WTC11 (cell line): ENCODE data around the gene NINL. TPM values are rescaled to one million over a fixed set of nuclear protein-coding genes. Genes with fewer than 3 reads are reported as not detected.
A peak's percentile ranks its signal among the peaks of the same experiment; 100 is the strongest.

Source experiments
- AR ChIP-seq: fragments of 250-450 bp; sonication (Bioruptor Pico); IDR thresholded peaks from 2 replicates; pipeline ENCODE4 v1.9.0; 2021; ENCODE audit warnings: mild to moderate bottlenecking
- ATF1 ChIP-seq: sonication (generic); formaldehyde crosslinking; IDR thresholded peaks from 2 replicates; pipeline ENCODE4 v1.8.1; 2023; ENCODE audit warnings: mild to moderate bottlenecking, moderate library complexity, missing genetic modification reagents
- CTCF ChIP-seq: fragments of 200-600 bp; IDR thresholded peaks from 2 replicates; pipeline ENCODE4 v1.8.0; 2022; ENCODE audit warnings: antibody characterized with exemption
- E2F4 ChIP-seq: sonication (generic); formaldehyde crosslinking; IDR thresholded peaks from 2 replicates; pipeline ENCODE4 v1.8.1; 2022; ENCODE audit warnings: low read depth, mild to moderate bottlenecking, moderate library complexity, missing genetic modification reagents, borderline replicate concordance
- E2F5 ChIP-seq: sonication (generic); formaldehyde crosslinking; IDR thresholded peaks from 2 replicates; pipeline ENCODE4 v1.8.1; 2022; ENCODE audit warnings: mild to moderate bottlenecking, moderate library complexity, missing genetic modification reagents
- EMX1 ChIP-seq: fragments of 250-450 bp; sonication (Bioruptor Pico); IDR thresholded peaks from 2 replicates; pipeline ENCODE4 v1.8.0; 2021; ENCODE audit warnings: mild to moderate bottlenecking
- FOXJ3 ChIP-seq: sonication (generic); formaldehyde crosslinking; IDR thresholded peaks from 2 replicates; pipeline ENCODE4 v1.9.0; 2021; ENCODE audit warnings: missing genetic modification reagents, mild to moderate bottlenecking, borderline replicate concordance
- FOXP4 ChIP-seq: sonication (generic); formaldehyde crosslinking; IDR thresholded peaks from 2 replicates; pipeline ENCODE4 v1.8.0; 2022; ENCODE audit warnings: mild to moderate bottlenecking, missing genetic modification reagents
- GRHL2 ChIP-seq: fragments of 250-450 bp; sonication (Bioruptor Pico); IDR thresholded peaks from 2 replicates; pipeline ENCODE4 v1.8.0; 2022; ENCODE audit warnings: mild to moderate bottlenecking, moderate library complexity; ENCODE audit not compliant: insufficient replicate concordance, severe bottlenecking
- HMGA2 ChIP-seq: fragments of 250-450 bp; sonication (Bioruptor Pico); IDR thresholded peaks from 2 replicates; pipeline ENCODE4 v1.4.0; 2021; ENCODE audit warnings: mild to moderate bottlenecking, moderate library complexity
- MAX ChIP-seq: sonication (generic); formaldehyde crosslinking; IDR thresholded peaks from 2 replicates; pipeline ENCODE4 v1.8.0; 2022; ENCODE audit warnings: mild to moderate bottlenecking, missing genetic modification reagents
- MXD4 ChIP-seq: fragments of 250-450 bp; sonication (Bioruptor Pico); IDR thresholded peaks from 2 replicates; pipeline ENCODE4 v1.8.0; 2021; ENCODE audit warnings: mild to moderate bottlenecking, moderate library complexity, borderline replicate concordance
- NFATC4 ChIP-seq: fragments of 250-450 bp; sonication (Bioruptor Pico); IDR thresholded peaks from 2 replicates; pipeline ENCODE4 v1.9.0; 2021; ENCODE audit warnings: mild to moderate bottlenecking
- PREB ChIP-seq: sonication (generic); formaldehyde crosslinking; IDR thresholded peaks from 2 replicates; pipeline ENCODE4 v1.8.1; 2022; ENCODE audit warnings: mild to moderate bottlenecking, missing genetic modification reagents, moderate library complexity, borderline replicate concordance
- PRRX2 ChIP-seq: fragments of 250-450 bp; sonication (Bioruptor Pico); IDR thresholded peaks from 2 replicates; pipeline ENCODE4 v1.8.0; 2021; ENCODE audit warnings: mild to moderate bottlenecking
- SMAD4 ChIP-seq: sonication (generic); formaldehyde crosslinking; IDR thresholded peaks from 2 replicates; pipeline ENCODE4 v1.8.0; 2022; ENCODE audit warnings: mild to moderate bottlenecking, missing genetic modification reagents
- STAT6 ChIP-seq: sonication (generic); formaldehyde crosslinking; conservative IDR thresholded peaks from 2 replicates; pipeline ENCODE4 v1.8.1; 2023; ENCODE audit warnings: mild to moderate bottlenecking, low read depth, missing genetic modification reagents, moderate library complexity
- TP53 ChIP-seq: sonication (generic); formaldehyde crosslinking; IDR thresholded peaks from 2 replicates; pipeline ENCODE4 v1.8.1; 2023; ENCODE audit warnings: mild to moderate bottlenecking, missing genetic modification reagents
- ZBTB43 ChIP-seq: sonication (generic); formaldehyde crosslinking; IDR thresholded peaks from 2 replicates; pipeline ENCODE4 v1.8.1; 2023; ENCODE audit warnings: mild to moderate bottlenecking, missing genetic modification reagents
- ZMAT4 ChIP-seq: fragments of 250-450 bp; sonication (Bioruptor Pico); IDR thresholded peaks from 2 replicates; pipeline ENCODE4 v1.9.0; 2021; ENCODE audit warnings: mild to moderate bottlenecking
- ZNF121 ChIP-seq: sonication (generic); formaldehyde crosslinking; IDR thresholded peaks from 2 replicates; pipeline ENCODE4 v1.8.0; 2023; ENCODE audit warnings: missing genetic modification reagents
- ZNF396 ChIP-seq: fragments of 250-450 bp; sonication (Bioruptor Pico); IDR thresholded peaks from 2 replicates; pipeline ENCODE4 v1.8.0; 2021; ENCODE audit warnings: mild to moderate bottlenecking, moderate library complexity, borderline replicate concordance
- total RNA-seq: library from RNA; stranded (reverse); gene quantifications from 3 replicates; pipeline ENCODE4 v1.2.3, GENCODE V29; 2021

The NINL gene
- total RNA-seq, 1 experiment from 2014 or later = 36.0 TPM

- peak; percentile 94 for TF ChIP-seq E2F5 (CRISPR knock-in tag)
- TF ChIP-seq HMGA2 (CRISPR knock-in tag) = no peak
- TF ChIP-seq SMAD4 (CRISPR knock-in tag) = no peak
- TF ChIP-seq TP53 (CRISPR knock-in tag) = peak; percentile 82; the same call in 1 of the 2 replicates
- TF ChIP-seq FOXP4 (CRISPR knock-in tag) = peak; percentile 75
- TF ChIP-seq FOXJ3 (CRISPR knock-in tag) = no peak
- peak; percentile 86; the same call in 1 of the 2 replicates for TF ChIP-seq ZNF121 (CRISPR knock-in tag)
- TF ChIP-seq E2F4 (CRISPR knock-in tag) = peak; percentile 92; the same call in 1 of the 2 replicates
- TF ChIP-seq ATF1 (CRISPR knock-in tag) = no peak
- TF ChIP-seq GRHL2 (CRISPR knock-in tag) = no peak
- TF ChIP-seq AR = no peak
- no peak for TF ChIP-seq EMX1 (CRISPR knock-in tag)
- no peak for TF ChIP-seq CTCF
- TF ChIP-seq PRRX2 = 0 out of 2 replicates have a peak, but pooled peaks have one; percentile 25
- TF ChIP-seq PREB = peak; percentile 79; the same call in 1 of the 2 replicates
- TF ChIP-seq MXD4 (CRISPR knock-in tag) = no peak
- no peak for TF ChIP-seq NFATC4 (CRISPR knock-in tag)
- no peak for TF ChIP-seq STAT6 (CRISPR knock-in tag)
- no peak for TF ChIP-seq ZNF396 (CRISPR knock-in tag)
- no peak for TF ChIP-seq ZMAT4 (CRISPR knock-in tag)
- peak; percentile 71 for TF ChIP-seq ZBTB43 (CRISPR knock-in tag)
- peak; percentile 94 for TF ChIP-seq MAX (CRISPR knock-in tag)
Measured at GRCh38 chr20:25407311-25408169, 177.8 kb downstream of the NINL start, which contains the start of gene GINS1 (continued).
